Natural killer cell (primary cell): Measurements from ENCODE around the gene SLC7A6. TPM values are rescaled to one million over a fixed set of nuclear protein-coding genes. Genes with fewer than 3 reads are reported as not detected.

ENCODE experiments used
- ATAC-seq, 3 donors: fragments of 150-1000 bp in 2 of 3; fragments of 200-7000 bp in 1 of 3; cut with Tn5 transposase; 1 replicate in 1 of 3; 2 replicates in 2 of 3; pipeline ENCODE4 v1.10.0; 2021; ENCODE audit warnings: mild to moderate bottlenecking in 2 of 3, moderate library complexity in 2 of 3
- DNase-seq, 2 donors: peaks; one replicate each; pipeline versions ENCODE4 v3.0.0 to v3.0.0-alpha.2; 2013 to 2021; ENCODE audit warnings: mixed read lengths in 1 of 2
- H3K27ac ChIP-seq: one replicate; pipeline ENCODE4 v1.5.1; 2013; ENCODE audit warnings: mild to moderate bottlenecking, low read length
- H3K27me3 ChIP-seq: one replicate; pipeline ENCODE4 v1.6.1; 2013; ENCODE audit warnings: low read length; ENCODE audit not compliant: control insufficient read depth, insufficient read depth
- H3K36me3 ChIP-seq: one replicate; pipeline ENCODE4 v1.6.1; 2013; ENCODE audit warnings: low read length; ENCODE audit not compliant: control insufficient read depth, insufficient read depth
- H3K4me1 ChIP-seq: one replicate; pipeline ENCODE4 v1.6.1; 2013; ENCODE audit warnings: low read length; ENCODE audit not compliant: control insufficient read depth, insufficient read depth
- H3K4me3 ChIP-seq: one replicate; pipeline ENCODE4 v1.5.1; 2013; ENCODE audit warnings: low read length
- H3K9me3 ChIP-seq: one replicate; pipeline ENCODE4 v1.6.1; 2013; ENCODE audit warnings: low read length; ENCODE audit not compliant: control insufficient read depth, insufficient read depth
- H3K27ac Mint-ChIP-seq, 2 donors: one replicate each; pipeline ENCODE4 v1.8.0; 2022; ENCODE audit warnings: mild to moderate bottlenecking in 2 of 2, mixed read lengths in 2 of 2, moderate library complexity in 1 of 2
- H3K27me3 Mint-ChIP-seq, 2 donors: one replicate each; pipeline ENCODE4 v1.8.0; 2022; ENCODE audit warnings: low read depth in 2 of 2, mixed read lengths in 2 of 2
- H3K36me3 Mint-ChIP-seq: one replicate; pipeline ENCODE4 v1.8.0; 2022; ENCODE audit warnings: mixed read lengths
- H3K4me1 Mint-ChIP-seq, 2 donors: one replicate each; pipeline ENCODE4 v1.8.0; 2022; ENCODE audit warnings: mixed read lengths in 2 of 2
- H3K4me3 Mint-ChIP-seq: one replicate; pipeline ENCODE4 v1.8.0; 2022; ENCODE audit warnings: mild to moderate bottlenecking, moderate library complexity, mixed read lengths
- H3K9me3 Mint-ChIP-seq, 2 donors: one replicate each; pipeline ENCODE4 v1.8.0; 2022; ENCODE audit warnings: mixed read lengths in 2 of 2
- CTCF ChIP-seq: fragments of 200-600 bp; IDR thresholded peaks from one replicate; pipeline ENCODE4 v1.8.0; 2022; ENCODE audit warnings: antibody characterized with exemption
- WGBS: methylation state at CpG from one replicate; pipeline ENCODE4 v1.1.7; 2013; ENCODE audit warnings: missing lambda C conversion rate; ENCODE audit not compliant: insufficient coverage; 5-methylcytosine and 5-hydroxymethylcytosine counted together
- intact Hi-C: fragments of 100-400 bp; cut with micrococcal nuclease; formaldehyde crosslinking; loops from one replicate; pipeline ENCODE4 v1.14.2; 2022
- total RNA-seq, 4 donors: library from RNA; stranded (reverse); fragments of 120-200 nt in 1 of 4; gene quantifications; one replicate each; pipeline versions ENCODE4 v1.2.3 to v1.2.4, GENCODE V29; 2013 to 2022

Gene SLC7A6
- total RNA-seq, 3 donors from 2014 or later (not counting 1 experiment from before 2014, with no cell fraction given) = 46.6 to 84.9 (median 69.6) TPM

DNA sequence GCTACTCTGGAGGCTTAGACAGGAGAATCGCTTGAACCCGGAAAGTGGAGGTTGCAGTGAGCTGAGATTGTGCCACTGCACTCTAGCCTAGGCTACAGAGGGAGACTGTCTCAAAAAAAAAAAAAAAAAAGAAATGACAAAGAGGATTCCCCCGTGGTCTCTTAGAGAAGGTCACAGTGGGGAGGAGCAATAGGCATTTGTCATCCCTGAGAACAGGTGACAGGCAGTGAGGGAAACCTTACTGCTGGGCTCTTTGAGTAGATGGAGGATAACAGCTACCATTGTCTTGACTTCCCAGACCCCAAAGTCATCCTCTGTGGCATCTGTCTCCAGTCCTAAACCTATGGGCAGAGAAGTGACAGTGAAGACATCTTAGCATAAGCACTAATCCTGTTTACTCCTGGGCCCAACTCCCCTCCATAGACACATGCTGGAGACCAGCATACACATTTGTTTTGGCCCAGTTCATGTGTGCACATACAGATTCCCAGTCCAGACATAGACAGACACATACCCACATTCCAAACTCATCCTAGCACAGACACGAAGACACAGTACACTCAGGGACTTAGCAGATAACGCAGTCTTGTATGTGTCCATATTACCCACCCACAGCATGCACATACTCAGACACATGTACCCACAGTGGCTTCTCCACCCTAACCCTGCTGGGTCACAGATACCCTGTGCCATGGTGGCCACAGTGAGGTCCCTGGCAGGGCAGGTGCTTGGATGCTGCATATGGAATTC, 31.1 kb upstream of the SLC7A6 start:
- Histone ChIP-seq H3K4me3 (no peak overlapping the region), H3K9me3 (no peaks in the 10 kb centered on the region), H3K36me3 (peaks cover 21% of the 10 kb centered on the region), H3K27ac (no peak overlapping the region), H3K27me3 (no peaks in the 10 kb centered on the region), H3K4me1 (peaks cover 21% of the 10 kb centered on the region)
- 88% methylated on average over 5 of the region's 5 CpGs for WGBS
- Mint-ChIP-seq H3K4me3 (no peak overlapping the region), H3K36me3 (no peaks in the 10 kb centered on the region), H3K4me1 (peaks cover 25 to 44% of the 10 kb centered on the region in 2 donors), H3K9me3 (no peaks in the 10 kb centered on the region), H3K27me3 (no peaks in the 10 kb centered on the region), H3K27ac (peak overlapping the region; percentile 58 to 74)
- TF ChIP-seq CTCF = no peak
- DNase-seq (peak in 1 of 2 donors; percentile 60), ATAC-seq (no peak)
- intact Hi-C loops = no loop called here

GRCh38 chr16:68233835-68234187, 30.5 kb upstream of the SLC7A6 start:
- no peak overlapping the region for H3K4me3 Mint-ChIP-seq
- peaks cover 25 to 48% of the 10 kb centered on the region in 2 donors for H3K4me1 Mint-ChIP-seq
- peaks cover 16% of the 10 kb centered on the region for H3K36me3 ChIP-seq
- H3K36me3 Mint-ChIP-seq = no peaks in the 10 kb centered on the region
- ATAC-seq = no peak
- H3K27ac ChIP-seq = no peak overlapping the region
- H3K27ac Mint-ChIP-seq = peak overlapping the region; percentile 74
- TF ChIP-seq CTCF = no peak
- 52% methylated on average over 8 of the region's 8 CpGs for WGBS
- DNase-seq = no peak
- intact Hi-C loops = no loop called here
- no peaks in the 10 kb centered on the region for H3K27me3 ChIP-seq
- peaks cover 27% of the 10 kb centered on the region for H3K4me1 ChIP-seq
- no peaks in the 10 kb centered on the region for H3K9me3 Mint-ChIP-seq
- H3K4me3 ChIP-seq = no peak overlapping the region
- no peaks in the 10 kb centered on the region for H3K27me3 Mint-ChIP-seq
- H3K9me3 ChIP-seq = no peaks in the 10 kb centered on the region

DNA sequence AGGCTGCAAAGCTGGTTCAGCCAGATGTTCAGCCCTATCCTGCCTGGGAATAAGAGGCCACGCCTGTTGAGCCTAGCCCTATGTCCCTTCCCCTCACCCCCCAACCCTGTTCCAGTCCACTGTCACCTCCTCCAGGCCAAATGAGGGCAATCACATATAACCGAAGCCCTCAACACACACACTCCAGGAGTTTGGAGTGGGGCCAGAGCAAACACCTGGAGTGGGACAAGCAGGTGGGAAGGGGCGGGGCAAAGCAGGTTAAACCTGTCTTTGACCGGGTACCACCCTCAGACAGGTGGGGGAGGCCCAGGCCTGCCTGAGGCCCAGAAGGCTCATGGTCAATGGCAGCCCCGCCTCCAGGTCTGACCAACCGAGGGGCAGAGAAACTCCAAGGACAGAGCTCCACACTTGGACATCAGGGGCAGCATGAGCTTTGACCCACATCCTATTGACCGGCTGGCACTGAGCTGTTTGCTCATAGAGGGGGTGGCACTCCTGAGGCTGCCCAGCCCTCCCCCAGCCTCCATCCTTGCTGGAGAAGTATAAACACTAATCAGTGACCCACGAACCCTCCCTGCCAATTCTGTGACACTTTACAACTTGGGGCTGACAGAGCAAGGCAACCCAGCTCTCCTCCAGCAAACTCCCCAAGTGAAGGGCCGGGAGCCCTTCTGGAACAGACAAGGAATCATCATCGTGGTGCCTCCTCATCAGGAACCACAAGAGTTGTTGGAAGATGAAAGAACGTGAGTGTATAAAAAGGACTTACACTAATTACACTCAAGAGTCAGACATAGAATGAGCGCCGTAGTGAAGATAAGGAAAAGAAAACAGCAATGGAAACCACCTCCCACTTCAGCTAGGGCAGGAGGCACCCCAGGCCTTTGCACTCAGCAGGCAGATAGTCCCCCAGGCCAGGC, 29.9 kb upstream of the SLC7A6 start:
- WGBS = 72% methylated on average over 10 of the region's 13 CpGs
- Histone ChIP-seq H3K36me3 (peaks cover 10% of the 10 kb centered on the region), H3K27me3 (no peaks in the 10 kb centered on the region), H3K27ac (no peak overlapping the region), H3K4me1 (peaks cover 32% of the 10 kb centered on the region), H3K9me3 (no peaks in the 10 kb centered on the region), H3K4me3 (no peak overlapping the region)
- ATAC-seq (no peak), DNase-seq (peak in 1 of 2 donors; percentile 41)
- Mint-ChIP-seq H3K4me3 (peak overlapping the region; percentile 67), H3K27me3 (no peaks in the 10 kb centered on the region), H3K4me1 (peaks cover 21 to 46% of the 10 kb centered on the region in 2 donors), H3K36me3 (no peaks in the 10 kb centered on the region), H3K9me3 (no peaks in the 10 kb centered on the region), H3K27ac (peak overlapping the region; percentile 74)
- intact Hi-C loops = no loop called here
- TF ChIP-seq CTCF = no peak
